SK-N-MC (cell line): ENCODE results near the gene PKIB.

Experiments
- DNase-seq: peaks from one replicate; pipeline ENCODE4 v3.0.0-alpha.2; 2011; ENCODE audit warnings: low read depth, low spot score
- H3K27ac ChIP-seq: fragments of 200-600 bp; sonication (generic); 2 replicates; pipeline ENCODE4 v1.5.1; 2016; ENCODE audit warnings: mixed run types
- H3K36me3 ChIP-seq: fragments of 200-600 bp; sonication (generic); 2 replicates; pipeline ENCODE4 v1.6.1; 2017; ENCODE audit warnings: antibody characterized with exemption, low read length, mixed read lengths; ENCODE audit not compliant: insufficient read depth
- H3K4me3 ChIP-seq: fragments of 200-600 bp; sonication (generic); 2 replicates; pipeline ENCODE4 v1.5.1; 2016
- H3K9ac ChIP-seq: fragments of 200-600 bp; sonication (generic); 2 replicates; pipeline ENCODE4 v1.8.0; 2017; ENCODE audit warnings: mixed run types, mixed read lengths; ENCODE audit not compliant: insufficient read length
- H3K9me3 ChIP-seq: fragments of 200-600 bp; sonication (generic); 2 replicates; pipeline ENCODE4 v1.6.1; 2017; ENCODE audit warnings: low read depth, mild to moderate bottlenecking, antibody characterized with exemption, low read length, moderate library complexity, mixed read lengths
- EZH2 ChIP-seq: fragments of 200-600 bp; sonication (generic); IDR thresholded peaks from one replicate; pipeline ENCODE4 v1.6.1; 2017; ENCODE audit warnings: antibody characterized with exemption
- FOXP2 ChIP-seq: optimal IDR thresholded peaks from 2 replicates; pipeline ENCODE3; 2011; ENCODE audit warnings: mild to moderate bottlenecking, moderate library complexity; ENCODE audit not compliant: insufficient read depth; ENCODE audit errors: extremely low read length, control extremely low read depth
- POLR2AphosphoS5 ChIP-seq: IDR thresholded peaks from 2 replicates; pipeline ENCODE4 v1.6.1; 2012; ENCODE audit warnings: mild to moderate bottlenecking, low read depth, low read length, borderline replicate concordance

Gene PKIB

DNA sequence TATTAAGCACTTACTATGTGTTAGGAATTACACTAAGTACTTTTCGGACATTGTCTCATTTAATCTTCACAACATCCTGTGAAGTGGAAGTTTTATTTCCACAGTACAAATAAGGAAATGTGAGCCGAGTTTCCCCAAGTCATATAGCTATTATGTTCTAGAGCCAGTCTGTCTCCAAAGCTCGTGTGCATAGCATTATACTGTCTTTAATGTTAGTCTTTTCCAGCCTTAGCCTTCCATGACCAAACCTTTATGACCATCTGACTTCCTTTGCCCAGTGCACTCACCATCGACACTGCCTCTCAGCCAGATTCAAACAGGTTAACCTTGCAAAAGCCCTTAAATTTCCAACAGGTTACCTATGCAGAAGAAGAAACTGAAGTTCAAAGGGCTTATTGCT, 55.7 kb downstream of the PKIB start:
- H3K9ac ChIP-seq, result no peak overlapping the region
- H3K9me3 ChIP-seq, result no peaks in the 10 kb centered on the region; the same call in 1 of the 2 replicates
- H3K36me3 ChIP-seq, result no peaks in the 10 kb centered on the region
- no peak overlapping the region for H3K4me3 ChIP-seq
- DNase-seq, result no peak
- TF ChIP-seq FOXP2 (no peak), POLR2AphosphoS5 (no peak), EZH2 (no peak)
- H3K27ac ChIP-seq, result no peak overlapping the region

DNA sequence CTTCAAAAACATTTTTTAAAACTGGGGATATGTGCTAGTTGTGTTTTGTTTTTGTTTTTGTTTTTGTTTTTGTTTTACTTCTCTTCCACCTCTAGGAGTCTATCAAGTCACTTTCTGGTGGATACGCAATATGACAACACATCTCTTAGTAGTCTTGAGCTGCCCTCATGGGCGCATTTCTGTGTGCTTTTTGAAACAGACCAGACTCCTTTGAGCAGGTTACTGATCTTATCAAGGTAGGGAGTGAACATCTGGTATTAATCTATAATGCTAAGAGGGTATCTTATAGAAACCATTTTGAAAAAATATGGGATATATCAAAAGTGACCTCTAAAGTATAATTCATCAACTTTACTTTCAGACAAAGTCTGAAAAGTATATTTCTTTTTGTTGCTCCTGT, 56.2 kb downstream of the PKIB start:
- Histone ChIP-seq H3K4me3 (no peak overlapping the region), H3K9ac (no peak overlapping the region), H3K27ac (no peak overlapping the region), H3K36me3 (no peaks in the 10 kb centered on the region), H3K9me3 (no peaks in the 10 kb centered on the region; the same call in 1 of the 2 replicates)
- no peak for TF ChIP-seq EZH2
- TF ChIP-seq FOXP2, result no peak
- no peak for TF ChIP-seq POLR2AphosphoS5
- no peak for DNase-seq

DNA sequence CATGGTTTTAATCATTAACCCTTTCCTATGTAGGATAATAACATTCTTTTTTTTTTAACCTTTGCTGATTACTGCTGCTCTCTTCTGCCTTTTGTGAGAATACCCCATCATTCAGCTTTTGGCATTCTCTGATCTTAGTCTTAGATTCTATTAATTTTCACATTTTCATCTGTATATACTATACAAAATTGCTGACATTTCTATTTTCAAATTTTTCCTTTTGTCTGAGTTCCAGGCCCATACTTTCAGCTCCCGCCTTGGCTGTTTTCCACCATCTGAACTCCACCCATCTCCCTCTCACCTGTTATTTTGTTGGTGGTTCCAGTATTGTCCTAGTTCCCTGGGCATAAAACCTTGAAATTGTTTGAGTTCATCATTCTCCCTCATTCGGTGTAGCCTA, 59.2 kb downstream of the PKIB start:
- Histone ChIP-seq H3K9me3 (no peaks in the 10 kb centered on the region; the same call in 1 of the 2 replicates), H3K27ac (no peak overlapping the region), H3K36me3 (peaks cover 3% of the 10 kb centered on the region; the same call in 1 of the 2 replicates), H3K9ac (no peak overlapping the region), H3K4me3 (no peak overlapping the region)
- no peak for DNase-seq
- TF ChIP-seq FOXP2 (no peak), EZH2 (no peak), POLR2AphosphoS5 (no peak)

DNA sequence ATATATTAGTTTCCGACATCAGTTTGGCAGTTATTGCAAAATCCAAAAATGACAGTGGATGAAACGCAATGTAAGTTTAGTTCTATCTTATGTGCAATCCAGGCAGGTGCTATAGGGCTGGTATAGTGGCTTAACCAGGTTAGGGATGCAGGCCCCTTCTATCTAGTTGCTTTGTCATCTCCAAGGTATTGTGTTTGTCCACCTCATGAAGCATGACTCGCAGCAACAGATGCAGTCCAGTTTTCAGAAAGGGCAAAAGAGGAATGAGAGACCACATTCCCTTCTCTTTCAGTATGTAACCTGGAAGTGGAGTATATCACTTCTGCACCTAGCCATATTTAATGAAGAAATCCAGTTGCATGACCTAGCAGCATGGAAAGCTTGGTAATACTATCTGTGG, 59.7 kb downstream of the PKIB start:
- TF ChIP-seq EZH2, result no peak
- TF ChIP-seq FOXP2, result no peak
- no peak for TF ChIP-seq POLR2AphosphoS5
- no peak overlapping the region for H3K4me3 ChIP-seq
- peaks cover 7% of the 10 kb centered on the region; the same call in 1 of the 2 replicates for H3K36me3 ChIP-seq
- H3K9me3 ChIP-seq, result no peaks in the 10 kb centered on the region; the same call in 1 of the 2 replicates
- no peak overlapping the region for H3K9ac ChIP-seq
- no peak overlapping the region for H3K27ac ChIP-seq
- DNase-seq, result no peak

DNA sequence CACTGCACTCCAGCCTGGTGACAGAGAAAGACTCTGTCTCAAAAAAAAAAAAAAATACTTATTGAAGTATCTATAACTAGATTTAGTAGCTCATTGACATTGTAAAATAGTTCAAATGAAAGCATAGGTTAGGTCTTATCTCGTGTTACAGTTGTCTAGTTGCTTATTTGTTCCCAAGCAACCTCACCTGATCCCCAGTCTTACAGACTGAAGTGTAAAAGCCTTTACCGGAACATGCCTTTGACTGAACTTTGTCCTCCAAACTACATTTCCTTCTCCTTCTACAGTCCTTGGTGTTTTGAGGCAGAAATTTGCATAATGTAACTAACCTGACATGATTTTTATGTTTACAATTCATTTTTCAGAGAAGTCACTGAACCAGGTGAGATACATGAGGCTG, 61.0 kb downstream of the PKIB start:
- H3K4me3 ChIP-seq, result no peak overlapping the region
- H3K9me3 ChIP-seq, result peaks cover 5% of the 10 kb centered on the region; the same call in 1 of the 2 replicates
- DNase-seq, result no peak
- TF ChIP-seq EZH2, result no peak
- TF ChIP-seq FOXP2, result no peak
- TF ChIP-seq POLR2AphosphoS5, result no peak
- peaks cover 7% of the 10 kb centered on the region; the same call in 1 of the 2 replicates for H3K36me3 ChIP-seq
- H3K9ac ChIP-seq, result no peak overlapping the region
- no peak overlapping the region for H3K27ac ChIP-seq

DNA sequence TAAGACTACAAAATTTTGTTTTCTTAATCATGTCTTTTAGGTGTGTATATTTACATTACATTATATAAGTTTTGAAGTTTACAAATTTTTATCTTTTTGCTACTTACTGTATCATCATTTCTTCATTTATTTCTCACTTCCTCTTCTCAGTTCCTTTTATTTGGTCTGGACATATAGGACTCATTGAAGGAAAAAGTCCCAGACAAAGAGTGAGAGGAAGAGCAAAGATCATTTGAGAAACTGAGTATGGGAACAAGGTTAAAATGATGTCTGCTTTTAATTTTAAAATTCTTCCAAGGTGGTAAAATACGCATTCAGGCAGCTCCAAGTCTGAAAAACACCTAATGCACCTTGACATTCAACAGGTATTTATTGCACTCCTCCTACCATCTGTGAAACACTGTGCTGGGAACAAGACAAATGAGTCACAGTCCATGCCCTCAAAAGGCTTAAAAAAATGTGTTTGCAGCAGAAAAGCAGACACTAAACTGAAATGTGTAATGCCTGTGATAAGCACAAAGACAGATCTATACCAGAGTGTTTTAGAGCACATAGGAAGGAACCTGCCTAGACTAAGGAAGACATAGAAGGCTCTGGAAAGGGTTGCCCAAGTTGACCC, 63.2 kb downstream of the PKIB start:
- H3K9ac ChIP-seq, result no peak overlapping the region
- H3K36me3 ChIP-seq, result peaks cover 7% of the 10 kb centered on the region; the same call in 1 of the 2 replicates
- H3K4me3 ChIP-seq, result no peak overlapping the region
- H3K9me3 ChIP-seq, result peaks cover 9% of the 10 kb centered on the region; the same call in 1 of the 2 replicates
- H3K27ac ChIP-seq, result no peak overlapping the region
- TF ChIP-seq EZH2, result no peak
- no peak for TF ChIP-seq POLR2AphosphoS5
- no peak for TF ChIP-seq FOXP2
- no peak for DNase-seq

DNA sequence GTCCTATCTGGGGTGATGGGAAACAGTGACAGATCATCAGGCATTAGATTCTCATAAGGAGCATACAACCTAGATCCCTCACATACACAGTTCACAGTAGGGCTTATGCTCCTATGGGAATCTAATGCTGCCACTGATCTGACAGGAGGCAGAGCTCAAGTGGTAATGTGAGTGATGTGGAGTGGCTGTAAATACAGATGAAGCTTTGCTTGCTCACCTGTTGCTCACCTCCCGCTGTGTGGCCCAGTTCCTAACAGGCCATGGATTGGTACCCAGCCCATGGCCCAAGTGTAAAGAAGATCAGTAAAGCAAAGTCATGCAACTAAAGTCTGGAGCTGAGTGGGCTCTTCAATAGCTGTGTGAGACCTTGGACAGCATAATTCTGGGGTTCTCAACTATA, 65.9 kb downstream of the PKIB start:
- TF ChIP-seq POLR2AphosphoS5 (no peak), FOXP2 (no peak), EZH2 (no peak)
- H3K27ac ChIP-seq, result peak overlapping the region; percentile 99
- H3K9me3 ChIP-seq, result peaks cover 14% of the 10 kb centered on the region; the same call in 1 of the 2 replicates
- no peak overlapping the region for H3K4me3 ChIP-seq
- peaks cover 13% of the 10 kb centered on the region for H3K36me3 ChIP-seq
- H3K9ac ChIP-seq, result no peak overlapping the region
- DNase-seq, result no peak

DNA sequence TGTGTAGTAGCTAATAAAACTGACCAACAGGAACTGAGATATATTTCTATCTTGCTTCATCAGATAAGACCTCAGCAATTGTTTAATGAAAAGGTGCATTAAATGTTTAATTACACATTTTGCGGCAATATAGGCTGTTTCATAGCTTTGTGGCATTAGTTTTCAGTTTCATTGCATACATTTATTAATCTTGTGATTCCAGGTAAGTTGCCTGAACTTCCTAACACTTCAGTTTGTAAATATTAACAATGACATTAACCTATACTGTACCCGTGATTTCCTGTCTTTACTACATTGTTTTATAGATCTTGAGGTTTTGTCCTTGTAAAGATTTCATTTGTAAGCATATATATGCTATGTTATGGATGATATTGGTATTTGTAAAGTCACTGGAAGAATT, 66.5 kb downstream of the PKIB start:
- peaks cover 16% of the 10 kb centered on the region for H3K36me3 ChIP-seq
- no peak for TF ChIP-seq FOXP2
- TF ChIP-seq POLR2AphosphoS5, result no peak
- TF ChIP-seq EZH2, result no peak
- DNase-seq, result no peak
- peaks cover 14% of the 10 kb centered on the region; the same call in 1 of the 2 replicates for H3K9me3 ChIP-seq
- H3K4me3 ChIP-seq, result peak overlapping the region; percentile 71
- H3K9ac ChIP-seq, result peak overlapping the region; percentile 66
- peak overlapping the region; percentile 99 for H3K27ac ChIP-seq
